Caco-2 (cell line): ENCODE results near the gene RFTN1. TPM values are rescaled to one million over a fixed set of nuclear protein-coding genes. Genes with fewer than 3 reads are reported as not detected.

Source experiments
- BruUV-seq: library from RNA; stranded (reverse); fragments of 400-500 nt; replicated peaks from 2 replicates; lab custom pipeline; 2021; lab: Mats Ljungman, UMichigan
- CTCF ChIA-PET: fragments of 300-600 bp; sonication (Branson Sonifier 250); formaldehyde crosslinking; loops from one replicate; lab custom pipeline; 2022; ENCODE audit warnings: antibody characterized with exemption; lab: Charles Lee
- POLR2A ChIA-PET: fragments of 300-600 bp; sonication (Branson Sonifier 250); formaldehyde crosslinking; loops from one replicate; lab custom pipeline; 2022; ENCODE audit warnings: antibody characterized with exemption; lab: Charles Lee
- DNase-seq, 2 experiments: peaks; one replicate each; pipeline versions ENCODE4 v3.0.0 to v3.0.0-alpha.2; 2020 to 2022
- H3K27me3 ChIP-seq: replicated peaks from 2 replicates; pipeline ENCODE4 v1.6.0; 2011; ENCODE audit warnings: low read length; ENCODE audit not compliant: control insufficient read depth, insufficient read depth
- H3K36me3 ChIP-seq: 2 replicates; pipeline ENCODE4 v1.5.1; 2011; ENCODE audit warnings: low read length; ENCODE audit not compliant: control insufficient read depth, insufficient read depth
- H3K4me1 ChIP-seq: fragments of 250-450 bp; sonication (Bioruptor Pico); 2 replicates; pipeline ENCODE4 v1.5.1; 2020; ENCODE audit warnings: mild to moderate bottlenecking
- H3K4me3 ChIP-seq: 2 replicates; pipeline ENCODE4 v1.5.1; 2011; ENCODE audit warnings: low read depth, mild to moderate bottlenecking, control low read depth, low read length
- H3K9me3 ChIP-seq: fragments of 250-450 bp; sonication (Bioruptor Pico); 2 replicates; pipeline ENCODE4 v1.5.1; 2020; ENCODE audit warnings: mild to moderate bottlenecking, moderate library complexity
- H3K27ac Mint-ChIP-seq: one replicate; pipeline ENCODE4 v1.8.0; 2022; ENCODE audit warnings: mixed read lengths; ENCODE audit not compliant: unreplicated experiment
- H3K27me3 Mint-ChIP-seq: one replicate; pipeline ENCODE4 v1.8.0; 2022; ENCODE audit warnings: mixed read lengths; ENCODE audit not compliant: insufficient read depth, unreplicated experiment
- H3K36me3 Mint-ChIP-seq: one replicate; pipeline ENCODE4 v1.8.0; 2022; ENCODE audit warnings: mild to moderate bottlenecking, mixed read lengths; ENCODE audit not compliant: insufficient read depth, unreplicated experiment
- H3K4me1 Mint-ChIP-seq: one replicate; pipeline ENCODE4 v1.8.0; 2022; ENCODE audit warnings: low read depth, mixed read lengths; ENCODE audit not compliant: unreplicated experiment
- H3K4me3 Mint-ChIP-seq: one replicate; pipeline ENCODE4 v1.8.0; 2022; ENCODE audit warnings: mild to moderate bottlenecking, moderate library complexity, mixed read lengths; ENCODE audit not compliant: unreplicated experiment
- H3K9me3 Mint-ChIP-seq: one replicate; pipeline ENCODE4 v1.8.0; 2022; ENCODE audit warnings: mixed read lengths; ENCODE audit not compliant: unreplicated experiment
- CTCF ChIP-seq, 2 experiments: fragments of 200-600 bp in 1 of 2; IDR thresholded peaks; 1 replicate in 1 of 2; 2 replicates in 1 of 2; pipeline versions ENCODE4 v1.5.1 to v1.8.0; 2011 to 2022; ENCODE audit warnings: antibody characterized with exemption in 1 of 2, control low read depth in 1 of 2, inconsistent platforms in 1 of 2, low read depth in 1 of 2, low read length in 1 of 2, mild to moderate bottlenecking in 1 of 2, moderate library complexity in 1 of 2; ENCODE audit not compliant: insufficient read depth in 1 of 2, severe bottlenecking in 1 of 2, unreplicated experiment in 1 of 2
- intact Hi-C: fragments of 100-400 bp; cut with micrococcal nuclease; formaldehyde crosslinking; loops from one replicate; pipeline ENCODE4 v1.10.0; 2022; ENCODE audit not compliant: unreplicated experiment
- total RNA-seq: library from RNA; stranded (reverse); gene quantifications from 2 replicates; pipeline ENCODE4 v1.2.3, GENCODE V29; 2022

The RFTN1 gene
- total RNA-seq, 1 experiment from 2014 or later, result 10.2 TPM

DNA sequence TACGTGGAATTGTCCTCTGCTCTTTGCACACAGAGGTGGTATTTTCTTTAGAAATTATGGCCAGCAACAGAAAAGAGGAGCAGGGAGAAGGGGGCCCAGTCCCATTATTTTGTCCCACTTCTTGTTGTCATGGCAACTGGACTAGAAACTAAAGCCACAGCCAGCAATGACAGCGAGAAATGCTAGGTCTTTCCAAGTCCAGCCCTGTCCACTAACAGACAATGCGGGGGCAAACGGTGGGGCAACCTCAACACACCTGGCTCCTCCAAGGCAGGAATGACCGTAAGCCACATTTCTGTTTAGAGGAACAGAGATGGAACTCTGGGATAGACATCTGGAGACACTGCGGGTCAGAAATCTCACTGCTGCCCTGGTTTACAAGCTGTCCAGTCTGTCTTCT is 107.3 kb downstream of the RFTN1 start:
- ChIA-PET POLR2A (no interaction called here), CTCF (no interaction called here)
- no peak for TF ChIP-seq CTCF (IDR thresholded peaks at IDR 0.05; ENCODE audit: insufficient read depth in 1 of 2, low read depth in 1 of 2, low read length in 1 of 2, severe bottlenecking in 1 of 2, unreplicated experiment in 1 of 2)
- Mint-ChIP-seq H3K27ac (no peak overlapping the region), H3K27me3 (no peaks in the 10 kb centered on the region), H3K9me3 (no peaks in the 10 kb centered on the region), H3K36me3 (peaks cover 9% of the 10 kb centered on the region), H3K4me3 (no peak overlapping the region), H3K4me1 (no peaks in the 10 kb centered on the region)
- Histone ChIP-seq H3K4me1 (no peaks in the 10 kb centered on the region), H3K4me3 (no peak overlapping the region), H3K27me3 (no peaks in the 10 kb centered on the region), H3K9me3 (no peaks in the 10 kb centered on the region), H3K36me3 (no peaks in the 10 kb centered on the region)
- DNase-seq, result no peak
- BruUV-seq, result no TSS peak
- intact Hi-C loops, result loop anchor here (5.0 kb wide), 1 partner anchor 111 kb away; no protein-coding TSS in a partner anchor

- Histone ChIP-seq H3K9me3 (no peaks in the 10 kb centered on the region), H3K27me3 (no peaks in the 10 kb centered on the region), H3K36me3 (no peaks in the 10 kb centered on the region), H3K4me3 (no peak overlapping the region), H3K4me1 (no peaks in the 10 kb centered on the region)
- Mint-ChIP-seq H3K4me1 (peaks cover 4% of the 10 kb centered on the region), H3K4me3 (no peak overlapping the region), H3K9me3 (no peaks in the 10 kb centered on the region), H3K27ac (peak overlapping the region; percentile 14), H3K36me3 (peaks cover 9% of the 10 kb centered on the region), H3K27me3 (no peaks in the 10 kb centered on the region)
- no TSS peak for BruUV-seq
- TF ChIP-seq CTCF (IDR thresholded peaks at IDR 0.05; ENCODE audit: insufficient read depth in 1 of 2, low read depth in 1 of 2, low read length in 1 of 2, severe bottlenecking in 1 of 2, unreplicated experiment in 1 of 2), result no peak
- ChIA-PET CTCF (no interaction called here), POLR2A (no interaction called here)
- DNase-seq, result no peak
- intact Hi-C loops, result no loop called here
Measured at GRCh38 chr3:16404349-16404895, 109.1 kb downstream of the RFTN1 start.

- Mint-ChIP-seq H3K27me3 (no peaks in the 10 kb centered on the region), H3K4me3 (no peak overlapping the region)
- POLR2A ChIA-PET, result no interaction called here
Measured at GRCh38 chr3:16402451-16402850, 111.0 kb downstream of the RFTN1 start.

More at GRCh38 chr3:16402451-16402850, 111.0 kb downstream of the RFTN1 start:
- intact Hi-C loops, result no loop called here
- no peaks in the 10 kb centered on the region for H3K36me3 ChIP-seq
- CTCF ChIA-PET, result no interaction called here
- H3K27ac Mint-ChIP-seq, result peak overlapping the region; percentile 10
- no peaks in the 10 kb centered on the region for H3K27me3 ChIP-seq
- peaks cover 6% of the 10 kb centered on the region for H3K4me1 Mint-ChIP-seq
- H3K9me3 ChIP-seq, result no peaks in the 10 kb centered on the region
- no TSS peak for BruUV-seq
- no peak for TF ChIP-seq CTCF (IDR thresholded peaks at IDR 0.05; ENCODE audit: insufficient read depth in 1 of 2, low read depth in 1 of 2, low read length in 1 of 2, severe bottlenecking in 1 of 2, unreplicated experiment in 1 of 2)
- H3K4me1 ChIP-seq, result no peaks in the 10 kb centered on the region
- DNase-seq, result no peak
- no peaks in the 10 kb centered on the region for H3K9me3 Mint-ChIP-seq
- H3K36me3 Mint-ChIP-seq, result peaks cover 9% of the 10 kb centered on the region
- no peak overlapping the region for H3K4me3 ChIP-seq
